Naive B cell (primary cell): Measurements from ENCODE around the gene DPP7. TPM values are rescaled to one million over a fixed set of nuclear protein-coding genes. Genes with fewer than 3 reads are reported as not detected.
"Not testable (repeated sequence)": the region's sequence is repeated elsewhere in the genome, so short reads cannot be mapped to it uniquely, and the experiment has no call there.

Experiments used
- ATAC-seq, 2 donors: fragments of 150-1000 bp; cut with Tn5 transposase; 2 replicates each; pipeline ENCODE4 v1.10.0; 2021; ENCODE audit warnings: low read depth in 2 of 2, mild to moderate bottlenecking in 2 of 2, moderate library complexity in 2 of 2
- DNase-seq: peaks from one replicate; pipeline ENCODE4 v3.0.0; 2022
- H3K27ac Mint-ChIP-seq, 6 donors: one replicate each; pipeline ENCODE4 v1.8.0; 2020 to 2022; ENCODE audit warnings: mild to moderate bottlenecking in 6 of 6, mixed read lengths in 6 of 6, moderate library complexity in 5 of 6, inconsistent platforms in 2 of 6
- H3K27me3 Mint-ChIP-seq, 3 donors: one replicate each; pipeline ENCODE4 v1.8.0; 2021 to 2022; ENCODE audit warnings: mixed read lengths in 3 of 3, mild to moderate bottlenecking in 1 of 3
- H3K36me3 Mint-ChIP-seq, 2 donors: one replicate each; pipeline ENCODE4 v1.8.0; 2020 to 2022; ENCODE audit warnings: mixed read lengths in 2 of 2, inconsistent platforms in 1 of 2, mild to moderate bottlenecking in 1 of 2
- H3K4me1 Mint-ChIP-seq, 3 donors: one replicate each; pipeline ENCODE4 v1.8.0; 2020 to 2022; ENCODE audit warnings: mixed read lengths in 3 of 3, inconsistent platforms in 1 of 3, mild to moderate bottlenecking in 1 of 3, moderate library complexity in 1 of 3
- H3K4me3 Mint-ChIP-seq, 8 donors: one replicate each; pipeline ENCODE4 v1.8.0; 2020 to 2022; ENCODE audit warnings: mild to moderate bottlenecking in 8 of 8, mixed read lengths in 8 of 8, moderate library complexity in 8 of 8, inconsistent platforms in 2 of 8
- H3K9me3 Mint-ChIP-seq, 7 donors: one replicate each; pipeline ENCODE4 v1.8.0; 2020 to 2022; ENCODE audit warnings: mixed read lengths in 7 of 7, mild to moderate bottlenecking in 5 of 7, inconsistent platforms in 2 of 7, moderate library complexity in 1 of 7
- polyA plus RNA-seq, 6 donors: library from polyadenylated mRNA; unstranded; fragments of 300-500 nt; fragmentation: Illumina TruSeq; gene quantifications; one replicate each; pipeline ENCODE4 v1.2.3, GENCODE V29; 2021; ENCODE audit warnings: low read depth in 6 of 6

Gene DPP7
- polyA plus RNA-seq, 6 donors from 2014 or later, result 71.5 to 142 (median 102) TPM

GRCh38 chr9:137143459-137143858 is 28.9 kb upstream of the DPP7 start:
- no peak for ATAC-seq
- Mint-ChIP-seq H3K4me1 (peaks cover 5 to 8% (median 6%) of the 10 kb centered on the region in 3 donors), H3K27me3 (peaks cover 21 to 73% (median 60%) of the 10 kb centered on the region in 3 donors), H3K9me3 (peaks cover 0 to 2% (median 0%) of the 10 kb centered on the region in 7 donors), H3K36me3 (peaks cover 0 to 8% of the 10 kb centered on the region in 2 donors), H3K27ac (no peak overlapping the region), H3K4me3 (no peak overlapping the region)
- DNase-seq, result no peak

- H3K9me3 Mint-ChIP-seq, result peaks cover 0 to 2% (median 0%) of the 10 kb centered on the region in 7 donors
- H3K36me3 Mint-ChIP-seq, result peaks cover 0 to 8% of the 10 kb centered on the region in 2 donors
- DNase-seq (no peak), ATAC-seq (no peak)
- peaks cover 25 to 76% (median 69%) of the 10 kb centered on the region in 3 donors for H3K27me3 Mint-ChIP-seq
- peaks cover 11 to 13% (median 12%) of the 10 kb centered on the region in 3 donors for H3K4me1 Mint-ChIP-seq
- H3K27ac Mint-ChIP-seq, result peak overlapping the region in 2 of 6 donors; percentile 82 to 97
- H3K4me3 Mint-ChIP-seq, result no peak overlapping the region
These were observed 27.7 kb upstream of the DPP7 start for GRCh38 chr9:137141976-137142936.

GRCh38 chr9:137141050-137141810 is 26.7 kb upstream of the DPP7 start:
- DNase-seq (no peak), ATAC-seq (no peak)
- Mint-ChIP-seq H3K27ac (no peak overlapping the region), H3K4me3 (peak overlapping the region in 1 of 8 donors; percentile 30), H3K9me3 (no peaks in the 10 kb centered on the region), H3K27me3 (peaks cover 25 to 75% (median 66%) of the 10 kb centered on the region in 3 donors), H3K36me3 (peaks cover 0 to 8% of the 10 kb centered on the region in 2 donors), H3K4me1 (peaks cover 9 to 12% (median 11%) of the 10 kb centered on the region in 3 donors)

GRCh38 chr9:137140151-137141012 is 25.8 kb upstream of the DPP7 start:
- peak overlapping the region in 3 of 8 donors; percentile 20 to 62 (median 30) for H3K4me3 Mint-ChIP-seq
- no peaks in the 10 kb centered on the region for H3K9me3 Mint-ChIP-seq
- no peak for ATAC-seq
- peaks cover 9 to 16% (median 11%) of the 10 kb centered on the region in 3 donors for H3K4me1 Mint-ChIP-seq
- no peak for DNase-seq
- peaks cover 0 to 8% of the 10 kb centered on the region in 2 donors for H3K36me3 Mint-ChIP-seq
- H3K27ac Mint-ChIP-seq, result no peak overlapping the region
- peaks cover 32 to 82% (median 70%) of the 10 kb centered on the region in 3 donors for H3K27me3 Mint-ChIP-seq

GRCh38 chr9:137139468-137140150 is 25.1 kb upstream of the DPP7 start:
- peaks cover 9 to 16% (median 11%) of the 10 kb centered on the region in 3 donors for H3K4me1 Mint-ChIP-seq
- H3K27me3 Mint-ChIP-seq, result peaks cover 32 to 86% (median 70%) of the 10 kb centered on the region in 3 donors
- DNase-seq (no peak), ATAC-seq (peak; percentile 30 to 31)
- H3K4me3 Mint-ChIP-seq, result peak overlapping the region in 2 of 8 donors; percentile 20 to 62
- H3K9me3 Mint-ChIP-seq, result no peaks in the 10 kb centered on the region
- H3K27ac Mint-ChIP-seq, result peak overlapping the region in 1 of 6 donors; percentile 56
- H3K36me3 Mint-ChIP-seq, result peaks cover 0 to 8% of the 10 kb centered on the region in 2 donors

- peak within 1 kb of the TSS in 3 of 6 donors; percentile 47 to 78 (median 56) for H3K27ac Mint-ChIP-seq
- peaks cover 32 to 80% (median 65%) of the 10 kb centered on the region in 3 donors for H3K27me3 Mint-ChIP-seq
- DNase-seq, result no peak
- H3K4me1 Mint-ChIP-seq, result peaks cover 9 to 16% (median 11%) of the 10 kb centered on the region in 3 donors
- peak; percentile 51 to 60 for ATAC-seq
- peak within 1 kb of the TSS in 3 of 8 donors; percentile 20 to 65 (median 62) for H3K4me3 Mint-ChIP-seq
- H3K9me3 Mint-ChIP-seq, result no peaks in the 10 kb centered on the region
- peaks cover 0 to 8% of the 10 kb centered on the region in 2 donors for H3K36me3 Mint-ChIP-seq
These were observed 24.4 kb upstream of the DPP7 start, which contains the start of gene GRIN1 for GRCh38 chr9:137138722-137139467. Gene GRIN1, plus strand, starts transcription at chr9:137139154. Its CDS starts 333 bp downstream, at chr9:137139487.

GRCh38 chr9:137138058-137138721 is 23.7 kb upstream of the DPP7 start:
- Mint-ChIP-seq H3K36me3 (peaks cover 0 to 8% of the 10 kb centered on the region in 2 donors), H3K9me3 (no peaks in the 10 kb centered on the region), H3K4me3 (peak overlapping the region in 2 of 8 donors; percentile 41 to 65), H3K27ac (peak overlapping the region in 3 of 6 donors; percentile 43 to 78 (median 47)), H3K27me3 (peaks cover 28 to 73% (median 58%) of the 10 kb centered on the region in 3 donors), H3K4me1 (peaks cover 9 to 16% (median 11%) of the 10 kb centered on the region in 3 donors)
- no peak for DNase-seq
- peak; percentile 30 to 33 for ATAC-seq

- no peak for DNase-seq
- Mint-ChIP-seq H3K4me1 (peaks cover 9 to 12% (median 11%) of the 10 kb centered on the region in 3 donors), H3K36me3 (peaks cover 0 to 2% of the 10 kb centered on the region in 2 donors), H3K9me3 (no peaks in the 10 kb centered on the region), H3K27me3 (peaks cover 26 to 66% (median 48%) of the 10 kb centered on the region in 3 donors), H3K27ac (no peak overlapping the region), H3K4me3 (peak overlapping the region in 1 of 8 donors; percentile 40)
- ATAC-seq, result no peak
These were observed 22.5 kb upstream of the DPP7 start for GRCh38 chr9:137136881-137137607.

GRCh38 chr9:137136261-137136880 is 21.8 kb upstream of the DPP7 start:
- ATAC-seq, result peak in 1 of 2 donors; percentile 18
- Mint-ChIP-seq H3K9me3 (no peaks in the 10 kb centered on the region), H3K27ac (no peak overlapping the region), H3K36me3 (no peaks in the 10 kb centered on the region), H3K4me3 (peak overlapping the region in 2 of 8 donors; percentile 24 to 40), H3K27me3 (peaks cover 24 to 60% (median 43%) of the 10 kb centered on the region in 3 donors), H3K4me1 (peaks cover 9 to 12% (median 11%) of the 10 kb centered on the region in 3 donors)
- DNase-seq, result no peak

- not testable (repeated sequence) for H3K9me3 Mint-ChIP-seq, H3K27ac Mint-ChIP-seq, DNase-seq, ATAC-seq, H3K36me3 Mint-ChIP-seq, H3K4me3 Mint-ChIP-seq
- peaks cover 19 to 48% (median 36%) of the 10 kb centered on the region in 3 donors for H3K27me3 Mint-ChIP-seq
- H3K4me1 Mint-ChIP-seq, result peaks cover 13 to 17% (median 15%) of the 10 kb centered on the region in 3 donors
These were observed 20.6 kb upstream of the DPP7 start for GRCh38 chr9:137135154-137135553.
